Keratinocyte (primary cell): ENCODE measurements around the gene GRK3. TPM values are rescaled to one million over a fixed set of nuclear protein-coding genes. Genes with fewer than 3 reads are reported as not detected.
A peak's percentile ranks its signal among the peaks of the same experiment; 100 is the strongest.

Source experiments
- DNase-seq: peaks from one replicate; pipeline ENCODE4 v3.0.0-alpha.2; 2011; ENCODE audit warnings: low read depth, missing footprints, low spot score
- FAIRE-seq: peaks from 2 replicates; lab custom pipeline; 2011; peaks lifted over from hg19 to GRCh38; lab: Jason Lieb, UNC
- H2AFZ ChIP-seq: 2 replicates; pipeline ENCODE4 v1.6.0; 2012; ENCODE audit warnings: low read length, control low read depth, inconsistent platforms; ENCODE audit not compliant: control insufficient read depth
- H3K27ac ChIP-seq: 2 replicates; pipeline ENCODE4 v1.5.1; 2011; ENCODE audit warnings: low read length; ENCODE audit not compliant: control insufficient read depth, insufficient read depth
- H3K27me3 ChIP-seq: 3 replicates; pipeline ENCODE4 v1.6.0; 2011; ENCODE audit warnings: low read length; ENCODE audit not compliant: control insufficient read depth, insufficient read depth; ENCODE audit errors: extremely low read depth
- H3K36me3 ChIP-seq, 2 experiments: 2 replicates in 1 of 2; 3 replicates in 1 of 2; pipeline ENCODE4 v1.5.1; 2011; ENCODE audit warnings: low read length in 2 of 2, mild to moderate bottlenecking in 1 of 2; ENCODE audit not compliant: control insufficient read depth in 2 of 2, insufficient read depth in 2 of 2; ENCODE audit errors: extremely low read depth in 1 of 2
- H3K4me1 ChIP-seq: 3 replicates; pipeline ENCODE4 v1.5.1; 2011; ENCODE audit warnings: low read length; ENCODE audit not compliant: control insufficient read depth, insufficient read depth; ENCODE audit errors: extremely low read depth
- H3K4me2 ChIP-seq: 3 replicates; pipeline ENCODE4 v1.6.0; 2011; ENCODE audit warnings: low read depth, low read length; ENCODE audit not compliant: control insufficient read depth, insufficient read depth; ENCODE audit errors: extremely low read depth
- H3K4me3 ChIP-seq, 3 experiments: fragments of 200-600 bp in 1 of 3; sonication (generic) in 1 of 3; 2 replicates in 2 of 3; 3 replicates in 1 of 3; pipeline ENCODE4 v1.5.1; 2011 to 2016; ENCODE audit warnings: low read length in 3 of 3, mild to moderate bottlenecking in 3 of 3, control low read depth in 2 of 3, inconsistent platforms in 1 of 3, low read depth in 1 of 3, mixed read lengths in 1 of 3, mixed run types in 1 of 3, moderate library complexity in 1 of 3; ENCODE audit not compliant: control insufficient read depth in 2 of 3, insufficient read depth in 2 of 3; ENCODE audit errors: extremely low read depth in 1 of 3
- H3K79me2 ChIP-seq: 2 replicates; pipeline ENCODE4 v1.6.0; 2012; ENCODE audit warnings: low read length; ENCODE audit not compliant: control insufficient read depth, insufficient read depth
- H3K9ac ChIP-seq: 3 replicates; pipeline ENCODE4 v1.6.0; 2011; ENCODE audit warnings: low read length; ENCODE audit not compliant: control insufficient read depth, insufficient read depth; ENCODE audit errors: extremely low read depth
- H3K9me1 ChIP-seq: 3 replicates; pipeline ENCODE4 v1.6.0; 2011; ENCODE audit warnings: low read length; ENCODE audit not compliant: control insufficient read depth, insufficient read depth; ENCODE audit errors: extremely low read depth
- H3K9me3 ChIP-seq: 2 replicates; pipeline ENCODE4 v1.5.1; 2012; ENCODE audit warnings: low read depth, low read length; ENCODE audit not compliant: control insufficient read depth
- H4K20me1 ChIP-seq: 3 replicates; pipeline ENCODE4 v1.6.0; 2011; ENCODE audit warnings: low read length; ENCODE audit not compliant: control insufficient read depth, insufficient read depth; ENCODE audit errors: extremely low read depth
- CTCF ChIP-seq, 3 experiments: IDR thresholded peaks in 1 of 3; conservative IDR thresholded peaks in 1 of 3; optimal IDR thresholded peaks in 1 of 3; 2 replicates in 2 of 3; 3 replicates in 1 of 3; pipeline versions ENCODE3 to v1.5.1; 2011; ENCODE audit warnings: low read length in 3 of 3, mild to moderate bottlenecking in 3 of 3, moderate library complexity in 2 of 3, control low read depth in 1 of 3, inconsistent platforms in 1 of 3; ENCODE audit not compliant: insufficient read depth in 2 of 3; ENCODE audit errors: extremely low read depth in 1 of 3
- EZH2 ChIP-seq: IDR thresholded peaks from one replicate; pipeline ENCODE4 v1.6.1; 2012; ENCODE audit warnings: inconsistent platforms, mild to moderate bottlenecking, low read length, moderate library complexity
- dilution Hi-C: fragments of 300-500 bp; cut with MboI; formaldehyde crosslinking; loops from one replicate; pipeline ENCODE4 v1.7.0; 2020; ENCODE audit warnings: low sequenced_read_pairs; ENCODE audit not compliant: extremely low pct_ligation_motif_present
- polyA plus RNA-seq, 5 experiments: library from polyadenylated mRNA; depleted of rRNA in 3 of 5; stranded (reverse) in 3 of 5; stranded (forward) in 1 of 5; unstranded in 1 of 5; fragments of >200 nt; gene quantifications; 1 replicate in 1 of 5; 2 replicates in 3 of 5; 3 replicates in 1 of 5; pipeline versions ENCODE4 v1.2.1 to v1.2.3, GENCODE V29; 2011 to 2012; ENCODE audit warnings: missing spikeins in 2 of 5, low read depth in 1 of 5, low replicate concordance in 1 of 5

GRK3 gene
- polyA plus RNA-seq, 1 donor (not counting 4 experiments of a cell fraction or from before 2014, with no cell fraction given), result 8.1 TPM

DNA sequence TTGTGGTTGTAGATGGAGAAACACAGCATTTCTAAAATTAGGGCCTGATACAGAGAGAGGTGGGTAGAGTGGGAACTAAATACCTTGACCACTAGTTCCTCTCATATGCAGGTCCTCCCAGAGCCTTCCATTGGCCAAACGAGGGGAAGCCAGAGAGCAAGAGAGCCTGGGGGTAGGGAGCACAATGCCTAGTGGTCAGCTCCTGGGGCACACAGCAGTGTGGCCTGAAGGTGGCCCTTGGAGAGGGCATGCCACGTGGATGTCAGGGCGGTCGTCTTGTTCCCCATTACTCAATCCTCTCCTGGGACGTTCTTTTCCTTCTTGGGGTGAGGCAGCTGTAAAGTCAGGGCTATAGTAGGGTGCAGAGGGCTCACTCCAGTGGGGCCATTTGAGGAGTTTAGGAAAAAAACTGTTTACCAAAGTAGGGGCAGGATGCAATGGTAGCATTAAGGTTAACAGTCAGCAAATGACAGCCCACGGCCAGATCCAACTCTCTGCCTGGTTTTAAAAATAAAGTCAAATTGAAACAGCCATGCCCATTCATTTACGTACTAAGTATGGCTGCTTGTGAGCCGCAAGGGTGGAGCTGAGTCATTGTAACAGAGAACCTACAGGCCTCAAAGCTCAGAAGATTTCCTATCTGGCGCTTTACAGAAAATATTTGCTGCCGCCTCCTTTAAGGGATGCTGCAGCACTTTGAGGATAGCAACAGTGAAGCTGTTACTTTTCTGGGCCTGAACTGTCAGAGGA, 185.1 kb downstream of the GRK3 start:
- H3K27me3 ChIP-seq, result no peaks in the 10 kb centered on the region
- no peak overlapping the region for H2AFZ ChIP-seq
- H3K9me3 ChIP-seq, result no peaks in the 10 kb centered on the region
- H3K27ac ChIP-seq, result no peak overlapping the region
- FAIRE-seq, result no peak
- TF ChIP-seq CTCF (optimal IDR thresholded peaks at IDR 0.05 in 1 of 3, IDR thresholded peaks at IDR 0.05 in 1 of 3, conservative IDR thresholded peaks at IDR 0.05 in 1 of 3; ENCODE audit: extremely low read depth in 1 of 3, insufficient read depth in 2 of 3, low read length in 3 of 3), result no peak
- no peak for TF ChIP-seq EZH2
- H3K4me2 ChIP-seq, result no peak overlapping the region
- dilution Hi-C loops, result no loop called here
- no peak overlapping the region for H3K9ac ChIP-seq
- H3K79me2 ChIP-seq, result no peaks in the 10 kb centered on the region
- no peaks in the 10 kb centered on the region for H3K4me1 ChIP-seq
- DNase-seq, result no peak
- H3K36me3 ChIP-seq, result no peaks in the 10 kb centered on the region
- no peaks in the 10 kb centered on the region for H4K20me1 ChIP-seq
- H3K4me3 ChIP-seq, result no peak overlapping the region
- H3K9me1 ChIP-seq, result no peaks in the 10 kb centered on the region

DNA sequence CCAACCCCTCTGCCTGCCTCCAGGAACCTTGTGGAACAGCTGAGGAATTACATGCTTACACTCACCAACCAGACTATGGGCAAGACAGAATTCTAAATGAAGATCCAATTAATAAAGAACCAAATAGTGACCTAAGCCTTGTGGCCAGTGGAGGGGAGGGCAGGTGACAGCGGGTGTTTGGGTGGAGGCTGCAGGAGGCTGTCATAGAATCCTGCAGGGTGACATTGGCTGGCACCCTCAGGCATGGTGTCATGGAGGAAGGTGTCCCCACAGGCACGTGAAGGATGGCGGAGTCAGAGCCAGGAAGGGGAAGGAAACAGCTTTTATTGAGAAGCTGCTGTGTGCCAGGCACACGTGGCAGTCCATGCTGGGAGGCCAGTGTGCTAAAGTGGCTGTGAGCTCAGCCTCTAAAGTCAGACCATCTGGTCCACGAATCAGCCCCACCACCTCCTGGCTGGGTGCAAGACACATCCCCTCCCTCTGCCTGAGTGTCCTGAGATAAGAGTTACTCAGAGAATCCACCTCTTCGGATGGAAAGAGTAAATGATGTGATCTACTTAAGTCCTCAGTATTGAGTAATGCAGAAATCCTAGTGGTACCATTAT, 186.2 kb downstream of the GRK3 start:
- TF ChIP-seq EZH2 (no peak), CTCF (optimal IDR thresholded peaks at IDR 0.05 in 1 of 3, IDR thresholded peaks at IDR 0.05 in 1 of 3, conservative IDR thresholded peaks at IDR 0.05 in 1 of 3; ENCODE audit: extremely low read depth in 1 of 3, insufficient read depth in 2 of 3, low read length in 3 of 3) (peak in 1 of 3 experiments; percentile 5)
- dilution Hi-C loops, result no loop called here
- no peaks in the 10 kb centered on the region for H3K9me1 ChIP-seq
- H3K79me2 ChIP-seq, result no peaks in the 10 kb centered on the region
- DNase-seq (no peak), FAIRE-seq (no peak)
- no peaks in the 10 kb centered on the region for H3K4me1 ChIP-seq
- no peak overlapping the region for H3K27ac ChIP-seq
- H4K20me1 ChIP-seq, result no peaks in the 10 kb centered on the region
- H3K4me3 ChIP-seq, result no peak overlapping the region
- no peaks in the 10 kb centered on the region for H3K27me3 ChIP-seq
- H3K9ac ChIP-seq, result no peak overlapping the region
- H3K9me3 ChIP-seq, result no peaks in the 10 kb centered on the region
- no peaks in the 10 kb centered on the region for H3K36me3 ChIP-seq
- no peak overlapping the region for H3K4me2 ChIP-seq
- H2AFZ ChIP-seq, result no peak overlapping the region
